Measurements from ENCODE around the gene SLC9C2.
"Not testable (repeated sequence)": the region's sequence is repeated elsewhere in the genome, so short reads cannot be mapped to it uniquely, and the experiment has no call there.

Gene SLC9C2

GRCh38 chr1:173484276-173484675, 118.6 kb downstream of the SLC9C2 start:
- DNase-seq, result no peak

- no peak for DNase-seq
Observed at GRCh38 chr1:173482683-173483082, 120.2 kb downstream of the SLC9C2 start.

- DNase-seq, result no peak
Observed at GRCh38 chr1:173481195-173481772, 121.6 kb downstream of the SLC9C2 start.

DNA sequence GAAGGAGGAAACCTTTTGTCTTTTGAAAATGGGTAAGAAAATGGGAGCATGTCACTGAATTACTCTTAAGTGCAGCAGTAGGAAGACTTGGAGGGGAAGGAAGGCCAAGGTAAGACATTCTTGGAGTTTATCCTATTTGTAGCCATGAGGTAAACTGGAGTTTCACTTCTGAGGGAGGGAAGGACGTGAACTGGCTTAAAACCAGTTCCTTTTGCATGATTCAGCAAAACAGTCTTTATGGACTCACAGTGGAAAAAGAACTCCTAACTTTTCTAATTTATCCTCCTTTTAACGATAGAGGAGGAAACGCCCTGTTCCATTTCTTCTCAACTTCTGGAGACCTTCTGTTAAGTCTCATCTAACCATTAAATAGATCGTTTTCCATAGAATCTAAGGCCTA, 123.2 kb downstream of the SLC9C2 start:
- no peak for DNase-seq

- DNase-seq, result no peak
Observed at GRCh38 chr1:173478094-173478674, 124.7 kb downstream of the SLC9C2 start.

DNA sequence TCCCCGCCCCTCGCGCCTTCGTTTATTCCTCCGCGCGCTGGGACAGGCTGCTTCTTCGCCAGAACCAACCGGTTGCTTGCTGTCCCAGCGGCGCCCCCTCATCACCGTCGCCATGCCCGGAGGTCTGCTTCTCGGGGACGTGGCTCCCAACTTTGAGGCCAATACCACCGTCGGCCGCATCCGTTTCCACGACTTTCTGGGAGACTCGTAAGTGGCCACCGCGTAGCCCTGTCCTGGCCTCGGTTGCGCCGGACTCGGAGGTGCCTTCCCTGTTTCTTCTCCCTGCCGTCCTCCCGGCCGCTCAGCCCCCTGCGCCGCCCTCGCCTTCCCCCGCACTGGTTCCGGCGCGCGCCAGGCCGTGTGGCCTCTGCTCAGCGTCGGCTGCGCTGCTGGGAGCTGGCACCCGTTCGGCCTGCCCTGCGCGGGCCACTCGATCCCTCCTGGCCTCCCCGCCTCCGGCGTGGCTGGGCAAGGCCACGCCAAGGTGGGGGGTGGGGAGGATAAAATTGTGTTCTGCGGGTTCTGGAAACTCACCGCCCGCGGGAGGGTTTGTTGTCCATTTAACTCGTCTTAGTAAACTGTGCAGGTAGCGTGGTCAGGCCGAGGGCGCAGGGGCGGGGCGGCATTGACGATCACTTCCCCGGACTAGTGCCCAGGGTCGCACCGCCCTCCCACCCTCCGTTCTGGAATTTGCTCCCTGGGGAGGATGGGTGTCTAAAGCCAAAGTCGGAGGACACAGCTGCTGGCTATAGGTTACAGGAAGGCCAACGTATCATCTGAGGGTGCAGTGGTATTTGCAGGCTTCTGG, 125.4 kb downstream of the SLC9C2 start, which contains the start of gene PRDX6:
Gene PRDX6, plus strand, starts transcription at position 50 of the 808 bp plus-strand sequence. Its CDS starts 63 bp downstream, at position 113.
- peak in 1 of 2 experiments; percentile 23 for DNase-seq

DNA sequence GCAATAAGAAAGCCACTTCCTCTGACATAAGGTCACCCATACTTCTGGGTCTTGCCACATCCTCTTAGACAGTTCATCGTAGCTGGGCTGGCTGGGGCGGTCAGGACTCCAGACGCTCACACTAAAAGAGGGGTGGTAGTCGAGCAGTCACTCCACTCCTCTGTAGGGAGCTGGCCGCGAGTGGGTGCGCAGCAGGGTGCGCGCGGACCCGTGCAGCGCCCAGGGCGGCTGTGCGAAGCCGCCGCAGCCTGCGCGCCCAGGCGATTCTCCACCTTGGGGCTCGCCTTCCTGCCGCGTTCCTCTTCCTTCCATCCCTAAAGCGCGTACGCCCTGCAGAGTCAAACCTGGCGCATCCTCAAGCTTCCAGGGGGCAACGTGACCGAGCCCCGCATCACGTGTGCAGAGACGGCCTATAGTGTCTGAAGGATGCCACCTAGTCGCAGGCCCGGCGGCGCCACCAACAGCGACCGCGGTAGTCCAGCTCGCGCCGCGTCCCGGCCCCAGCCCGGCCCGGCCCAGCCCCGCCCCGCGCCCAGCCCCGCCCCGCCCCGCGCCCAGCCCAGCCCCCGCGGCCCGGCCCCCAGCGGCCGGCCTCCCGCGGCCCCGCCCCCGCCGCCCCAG, 126.1 kb downstream of the SLC9C2 start:
- peak; percentile 88 to 89 for DNase-seq

DNA sequence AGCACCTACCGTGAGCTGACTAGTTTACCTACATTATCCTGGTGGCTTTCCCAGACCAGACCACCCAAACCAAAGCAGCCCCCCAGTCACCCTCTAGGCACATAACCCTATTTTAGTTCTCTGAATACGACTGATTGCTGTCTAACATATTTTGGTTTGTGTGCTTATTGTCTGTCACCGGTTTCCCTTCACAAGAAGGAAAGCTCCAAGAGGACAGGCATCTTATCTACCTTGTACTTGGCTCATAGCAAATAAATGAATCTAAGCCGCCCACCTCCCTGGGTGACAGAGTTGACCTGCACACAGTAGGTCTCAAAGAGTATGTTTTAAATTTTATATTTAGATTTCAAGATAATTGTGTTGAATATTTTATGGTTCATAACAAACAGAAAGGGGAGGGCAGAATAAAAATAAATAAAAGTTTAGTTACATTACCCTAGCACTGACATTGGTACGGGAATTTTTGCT, 126.6 kb downstream of the SLC9C2 start:
- DNase-seq, result no peak

DNA sequence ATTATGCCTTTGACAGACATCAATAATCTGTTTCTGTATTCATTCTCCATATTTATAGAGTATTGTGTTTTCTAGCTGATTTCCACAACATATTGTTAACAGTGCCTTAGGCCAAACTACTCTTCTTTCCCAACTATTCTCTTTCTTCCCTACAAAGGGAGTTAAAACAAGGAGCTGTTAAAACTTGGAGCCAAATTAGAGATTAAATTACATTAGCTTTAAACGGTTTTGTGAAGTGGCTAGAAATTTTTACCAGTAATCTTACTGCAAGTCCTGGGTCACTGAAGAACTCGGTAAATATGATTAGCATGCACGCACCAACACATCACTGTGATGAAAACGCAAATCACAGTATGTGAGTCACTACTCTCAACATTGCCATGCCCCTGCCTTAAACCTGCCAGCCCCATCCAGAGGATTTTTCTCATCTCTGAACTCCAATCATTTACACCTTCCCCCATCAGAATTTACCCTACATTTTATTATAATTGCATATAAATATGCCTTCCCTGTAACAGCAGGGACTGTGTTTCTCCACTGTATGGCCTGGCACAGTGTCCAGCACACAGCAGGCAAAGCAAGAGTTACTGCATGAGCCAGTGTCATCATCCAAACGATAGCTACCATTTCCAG, 127.2 kb downstream of the SLC9C2 start:
- no peak for DNase-seq

DNA sequence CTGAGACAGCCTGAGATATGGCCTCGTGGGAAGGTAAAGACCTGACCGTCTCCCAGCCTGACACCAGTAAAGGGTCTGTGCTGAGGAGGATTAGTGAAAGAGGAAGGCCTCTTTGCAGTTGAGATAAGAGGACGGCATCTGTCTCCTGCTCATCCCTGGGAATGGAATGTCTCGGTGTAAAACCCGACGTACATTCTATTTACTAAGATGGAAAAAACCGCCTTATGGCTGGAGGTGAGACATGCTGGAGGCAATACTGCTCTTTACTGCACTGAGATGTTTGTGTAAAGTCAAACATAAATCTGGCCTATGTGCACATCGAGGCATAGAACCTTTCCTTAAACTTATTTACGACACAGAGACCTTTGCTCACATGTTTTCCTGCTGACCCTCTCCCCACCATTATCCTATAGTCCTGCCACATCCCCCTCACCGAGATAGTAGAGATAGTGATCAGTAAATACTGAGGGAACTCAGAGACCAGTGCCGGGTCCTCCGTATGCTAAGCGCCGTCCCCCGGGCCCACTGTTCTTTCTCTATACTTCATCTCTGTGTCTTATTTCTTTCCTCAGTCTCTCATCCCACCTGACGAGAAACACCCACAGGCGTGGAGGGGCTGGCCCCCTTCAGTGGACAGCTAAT, 128.0 kb downstream of the SLC9C2 start:
- not testable (repeated sequence) for DNase-seq

DNA sequence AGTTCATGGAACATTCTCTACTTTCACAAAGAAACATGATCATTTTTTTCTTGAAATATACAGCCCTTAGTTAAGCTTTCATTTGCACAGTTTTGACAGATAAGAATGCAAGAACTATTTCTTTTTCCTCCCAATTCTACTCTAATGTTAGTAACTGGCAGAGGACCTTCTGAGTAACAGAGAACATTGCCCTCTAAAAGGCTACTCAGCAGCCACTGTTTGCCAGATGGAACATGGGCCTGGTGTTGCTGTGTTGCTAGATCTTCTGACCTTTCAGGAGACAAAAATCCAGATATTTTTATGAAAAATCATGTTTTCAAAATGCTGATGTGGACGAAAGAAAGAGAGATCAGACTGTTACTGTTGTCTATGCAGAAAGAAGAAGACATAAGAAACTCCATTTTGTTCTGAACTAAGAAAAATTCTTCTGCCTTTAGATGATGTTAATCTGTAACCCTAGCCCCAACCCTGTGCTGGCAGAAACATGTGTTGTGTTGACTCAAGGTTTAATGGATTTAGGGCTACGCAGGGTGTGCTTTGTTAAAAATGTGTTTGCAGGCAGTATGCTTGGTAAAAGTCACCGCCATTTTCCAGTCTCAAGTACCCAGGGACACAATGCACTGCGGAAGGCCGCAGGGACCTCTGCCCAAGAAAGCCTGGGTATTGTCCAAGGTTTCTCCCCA, 128.6 kb downstream of the SLC9C2 start:
- DNase-seq, result no peak

- no peak for DNase-seq
Observed at GRCh38 chr1:173473599-173474011, 129.3 kb downstream of the SLC9C2 start.

DNA sequence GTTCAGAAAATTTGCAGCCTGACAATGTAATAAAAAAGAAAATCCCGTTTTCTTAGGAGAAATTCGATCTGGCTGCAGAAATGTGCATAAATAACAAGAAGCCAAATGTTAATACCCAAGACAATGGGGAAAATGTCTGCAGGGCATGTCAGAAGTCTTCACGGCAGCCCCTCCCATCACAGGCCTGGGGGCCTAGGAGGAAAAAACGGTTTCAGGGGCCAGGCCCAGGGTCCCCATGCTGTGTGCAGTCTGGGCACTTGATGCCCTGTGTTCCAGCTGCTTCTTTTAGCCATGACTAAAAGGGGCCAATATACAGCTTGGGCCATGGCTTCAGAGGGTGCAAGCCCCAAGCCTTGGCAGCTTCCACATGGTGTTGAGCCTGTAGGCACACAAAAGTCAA, 132.3 kb downstream of the SLC9C2 start:
- no peak for DNase-seq

DNA sequence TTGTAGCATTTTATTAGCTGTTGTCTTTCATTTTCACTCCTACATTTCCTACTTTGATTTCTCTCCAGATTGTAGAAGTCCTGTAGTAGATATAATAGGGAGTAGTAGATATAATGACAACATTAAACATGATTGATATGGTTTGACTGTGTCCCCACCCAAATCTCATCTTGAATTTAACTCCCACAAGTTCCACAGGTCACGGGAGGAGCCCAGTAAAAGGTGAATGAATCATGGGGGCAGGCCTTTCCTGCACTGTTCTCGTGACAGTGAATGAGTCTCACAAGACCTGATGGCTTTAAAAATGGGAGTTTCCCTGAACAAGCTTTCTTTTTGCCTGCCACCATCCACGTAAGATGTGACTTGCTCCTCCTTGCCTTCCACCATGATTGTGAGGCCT, 133.2 kb downstream of the SLC9C2 start:
- DNase-seq, result no peak

DNA sequence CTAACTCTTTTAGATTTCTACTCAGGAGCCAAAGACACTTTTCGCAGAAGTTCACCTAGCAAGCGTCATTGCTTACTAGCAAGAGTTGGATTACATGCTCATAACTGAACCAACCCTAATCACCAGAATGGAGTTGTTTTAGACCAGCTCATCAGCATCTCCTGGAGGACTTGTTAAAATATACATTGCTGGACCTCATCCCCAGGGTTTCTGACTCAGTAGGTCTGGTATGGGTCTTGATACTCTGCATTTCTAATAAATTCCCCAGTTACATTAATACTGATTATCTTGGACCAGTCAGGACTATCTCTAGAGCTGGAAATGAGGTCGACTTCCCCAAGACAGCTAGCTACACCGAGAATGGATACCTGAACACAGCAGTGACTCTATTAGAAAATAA, 135.4 kb downstream of the SLC9C2 start:
- DNase-seq, result no peak

DNA sequence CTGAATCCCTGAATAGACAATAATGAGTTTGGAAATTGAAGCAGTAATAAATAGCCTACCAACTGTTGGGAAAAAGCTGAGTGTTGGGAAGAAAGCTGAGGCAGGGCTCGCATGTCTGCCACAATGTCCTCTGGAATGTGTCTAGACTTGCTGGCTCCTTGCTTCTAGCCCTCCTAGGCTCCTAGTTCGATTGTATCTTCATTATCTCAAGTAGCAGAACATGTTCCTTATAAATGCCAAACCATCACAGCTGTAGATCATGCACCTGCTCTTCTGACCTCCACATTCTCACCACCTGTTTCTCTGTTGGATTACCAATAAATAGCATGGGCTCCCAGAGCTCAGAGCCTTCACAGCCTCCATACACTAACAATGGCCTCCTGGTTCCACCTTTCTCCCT, 138.7 kb downstream of the SLC9C2 start:
- DNase-seq, result not testable (repeated sequence)

DNA sequence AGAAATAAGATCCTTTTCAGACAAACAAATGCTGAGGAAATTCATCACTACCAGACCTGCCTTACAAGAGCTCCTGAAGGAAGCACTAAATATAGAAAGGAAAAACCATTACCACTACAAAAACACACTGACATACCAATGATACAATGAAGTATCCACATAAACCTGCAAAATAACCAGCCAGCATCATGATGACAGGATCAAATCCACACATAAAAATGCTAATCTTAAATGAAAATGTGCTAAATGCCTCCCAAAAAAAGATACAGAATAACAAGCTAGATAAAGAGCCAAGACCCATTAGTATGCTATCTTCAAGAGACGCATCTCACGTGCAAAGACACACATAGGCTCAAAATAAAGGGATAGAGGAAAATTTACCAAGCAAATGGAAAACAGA, 140.2 kb downstream of the SLC9C2 start:
- DNase-seq, result not testable (repeated sequence)

DNA sequence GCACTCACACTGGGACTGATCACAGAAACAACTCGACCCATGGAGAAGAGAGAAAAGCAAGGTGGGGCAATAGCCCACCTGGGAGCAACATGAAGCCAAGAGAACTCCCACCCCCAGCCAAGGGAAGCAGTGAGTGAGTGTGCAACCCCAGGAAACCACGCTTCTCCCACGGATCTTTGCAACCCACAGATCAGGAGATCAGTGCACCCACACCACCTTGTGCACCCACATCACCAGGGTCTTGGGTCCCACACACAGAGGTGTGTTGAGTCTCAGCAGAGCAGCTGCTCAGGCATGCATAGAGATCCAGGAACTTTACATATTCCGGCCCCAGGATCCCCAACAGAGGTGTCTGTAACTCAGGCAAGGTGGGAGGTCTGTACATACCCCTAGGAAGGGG, 143.0 kb downstream of the SLC9C2 start:
- no peak for DNase-seq

DNA sequence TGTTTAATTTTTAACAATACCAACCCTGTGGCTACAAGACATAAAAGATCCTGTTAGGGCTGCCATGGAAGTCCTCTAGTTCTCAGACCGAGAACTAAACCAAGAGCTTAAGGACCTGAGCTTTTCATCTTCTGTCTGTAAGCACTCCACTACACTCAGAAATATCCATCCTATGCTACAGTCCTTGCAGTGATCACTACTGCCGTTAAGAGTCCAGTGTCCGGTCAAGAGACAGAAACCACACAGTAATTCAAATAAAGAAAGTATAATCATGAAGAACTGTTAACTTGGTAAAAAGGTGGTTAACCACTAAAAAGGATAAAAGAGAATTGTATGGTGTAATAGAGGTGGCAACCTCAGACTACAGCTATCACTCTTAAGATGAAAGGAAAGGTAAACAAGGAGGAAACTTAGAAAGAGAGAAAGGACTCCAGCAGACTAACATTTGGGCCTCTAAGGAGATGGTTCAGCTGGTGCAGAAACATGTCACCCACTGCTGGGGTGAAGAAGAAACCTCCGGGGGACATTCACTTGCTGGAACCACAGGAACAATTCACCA, 147.8 kb downstream of the SLC9C2 start:
- DNase-seq, result no peak

GRCh38 chr1:173453982-173454381, 148.9 kb downstream of the SLC9C2 start:
- DNase-seq, result no peak

- DNase-seq, result no peak
Observed at GRCh38 chr1:173451981-173452380, 150.9 kb downstream of the SLC9C2 start.
